NCI-H446 treated with DMSO at 0.1 percent for 48 hours (cell line): ENCODE data around the gene RABGAP1L.

ENCODE experiments used
- DNase-seq: peaks from one replicate; lab custom pipeline; 2025; lab: John Stamatoyannopoulos, UW

RABGAP1L gene

DNA sequence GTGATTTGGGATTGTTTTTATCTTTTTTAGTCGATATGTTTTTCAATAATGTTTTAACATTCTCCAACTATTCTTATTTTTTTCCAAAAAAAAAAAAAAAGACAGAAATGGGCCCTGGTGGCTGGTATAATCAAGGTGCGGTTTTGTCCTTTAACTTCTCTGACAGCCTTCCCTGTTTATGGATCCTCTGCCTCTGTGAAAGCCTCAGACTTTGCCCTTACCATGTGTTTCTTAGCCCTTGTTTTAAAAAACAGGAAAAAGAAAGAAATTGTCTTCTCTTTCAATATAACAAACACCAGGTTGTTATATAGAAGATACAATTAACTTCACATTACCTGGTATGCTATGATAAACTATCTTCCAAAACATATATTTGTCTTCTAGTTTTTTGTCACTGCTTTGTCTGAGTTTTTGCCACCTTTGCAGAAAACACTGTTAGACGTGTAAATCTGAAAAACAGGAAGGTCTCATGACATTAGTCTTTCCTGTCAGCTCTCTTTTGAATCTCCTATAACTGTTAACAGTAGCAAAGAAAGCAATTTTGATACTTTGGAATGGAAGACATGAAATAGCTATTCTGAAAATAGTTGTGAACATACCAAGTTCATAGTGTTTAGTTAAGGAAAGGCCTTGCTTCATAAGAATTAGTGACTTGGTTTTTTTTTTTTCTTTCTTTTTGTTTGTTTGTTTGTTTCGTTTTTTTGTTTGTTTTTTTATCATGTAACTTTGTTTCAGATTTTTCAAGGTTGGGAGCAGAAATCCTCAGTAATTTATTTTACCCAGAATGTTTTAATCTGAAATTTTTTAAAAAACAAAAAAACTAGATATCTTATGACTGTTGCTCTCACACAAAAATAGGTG, 808.8 kb downstream of the RABGAP1L start:
- no peak for DNase-seq

GRCh38 chr1:174968750-174969244, 809.5 kb downstream of the RABGAP1L start:
- DNase-seq = no peak

DNA sequence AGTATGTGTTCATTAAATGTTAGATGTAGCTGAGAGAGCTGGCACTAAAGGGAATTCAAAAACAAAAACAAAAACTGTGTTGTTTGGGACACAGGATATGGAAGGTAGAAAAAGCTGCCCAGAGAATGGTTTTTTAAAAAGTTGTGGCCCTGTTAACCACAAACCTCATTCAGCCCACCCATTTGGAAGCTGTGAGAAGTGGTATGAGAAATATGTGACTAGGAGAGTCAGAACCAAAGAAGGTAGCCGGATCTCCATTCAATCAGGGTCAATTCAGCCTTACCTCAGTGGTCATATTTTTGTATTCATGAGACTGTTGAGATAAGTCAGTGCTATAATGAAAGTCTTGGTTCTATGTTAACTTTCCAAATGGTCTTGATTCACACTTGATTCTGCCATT, 810.7 kb downstream of the RABGAP1L start:
- no peak for DNase-seq

DNA sequence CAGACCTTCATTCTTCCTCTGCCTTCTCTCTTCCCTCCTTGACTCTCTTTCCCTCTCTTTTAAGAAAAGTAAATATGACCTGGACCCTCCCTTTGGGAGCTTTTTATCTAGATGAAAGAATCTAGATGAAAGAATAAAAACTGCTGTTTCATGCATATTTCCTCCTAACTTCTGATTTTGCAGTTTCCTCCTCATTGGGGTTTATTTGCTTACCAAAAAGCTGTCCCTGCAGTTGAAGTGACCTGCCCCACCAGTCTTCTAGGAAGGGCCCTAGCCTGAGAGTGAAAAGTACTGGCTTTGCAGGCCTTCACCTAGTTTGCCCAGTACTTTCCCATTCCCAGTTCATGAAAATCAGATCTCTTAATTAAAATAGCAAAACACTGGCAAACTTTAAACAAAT, 812.1 kb downstream of the RABGAP1L start:
- DNase-seq = no peak

- DNase-seq = no peak
Observed at GRCh38 chr1:174971902-174972301, 812.6 kb downstream of the RABGAP1L start.

- DNase-seq = peak; percentile 89
Observed at GRCh38 chr1:174974711-174975119, 815.4 kb downstream of the RABGAP1L start.

DNA sequence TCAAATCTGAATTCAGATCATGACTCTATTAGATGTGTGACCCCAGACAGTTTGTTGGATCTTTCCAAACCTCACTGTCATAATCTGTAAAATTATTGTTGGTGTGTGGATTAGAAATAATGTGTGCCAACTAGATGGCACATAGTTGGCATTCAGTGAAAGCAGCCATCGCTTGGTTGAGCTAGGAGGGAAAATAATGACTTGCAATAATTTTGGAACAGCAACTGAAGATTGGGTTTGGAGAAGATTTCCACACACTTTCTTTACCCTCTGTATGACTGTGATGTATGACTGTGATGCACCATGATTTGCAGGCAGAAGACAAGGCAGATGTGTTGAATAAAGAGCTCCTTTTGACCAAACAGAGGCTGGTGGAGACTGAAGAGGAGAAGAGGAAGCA, 816.4 kb downstream of the RABGAP1L start:
- no peak for DNase-seq

DNA sequence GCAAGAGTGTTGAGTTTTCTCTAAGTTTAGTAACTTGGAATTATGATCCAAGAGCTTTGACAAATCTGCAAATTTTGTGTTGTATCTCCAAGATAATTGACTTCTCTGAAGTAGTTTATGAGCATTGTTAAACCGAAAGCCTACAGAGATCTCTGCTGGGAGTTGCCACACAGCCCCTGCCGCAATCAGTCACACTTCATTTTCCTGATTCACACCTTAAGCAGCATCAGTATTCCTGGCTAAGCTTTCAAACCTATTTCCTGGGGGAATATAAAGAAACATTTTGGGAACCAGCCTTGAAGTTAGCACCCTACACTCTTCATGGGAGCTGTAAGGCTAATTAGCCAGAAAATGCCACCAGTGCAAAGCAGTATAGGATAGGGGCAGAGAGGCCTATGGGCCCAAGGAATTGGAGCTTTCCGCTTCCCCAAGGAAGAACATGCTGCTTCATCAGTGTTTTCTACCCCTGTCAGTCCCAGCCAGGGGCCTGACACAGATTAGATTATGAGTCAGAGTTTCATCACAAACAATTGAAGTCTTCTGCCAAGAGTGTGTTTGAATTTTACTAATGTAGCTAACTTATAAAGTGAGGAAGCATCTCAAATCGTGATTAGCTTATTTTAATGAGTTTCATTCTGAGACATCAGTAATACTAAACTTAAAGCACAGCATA, 817.3 kb downstream of the RABGAP1L start:
- no peak for DNase-seq

- DNase-seq = no peak
Observed at GRCh38 chr1:174982971-174983689, 823.8 kb downstream of the RABGAP1L start.

DNA sequence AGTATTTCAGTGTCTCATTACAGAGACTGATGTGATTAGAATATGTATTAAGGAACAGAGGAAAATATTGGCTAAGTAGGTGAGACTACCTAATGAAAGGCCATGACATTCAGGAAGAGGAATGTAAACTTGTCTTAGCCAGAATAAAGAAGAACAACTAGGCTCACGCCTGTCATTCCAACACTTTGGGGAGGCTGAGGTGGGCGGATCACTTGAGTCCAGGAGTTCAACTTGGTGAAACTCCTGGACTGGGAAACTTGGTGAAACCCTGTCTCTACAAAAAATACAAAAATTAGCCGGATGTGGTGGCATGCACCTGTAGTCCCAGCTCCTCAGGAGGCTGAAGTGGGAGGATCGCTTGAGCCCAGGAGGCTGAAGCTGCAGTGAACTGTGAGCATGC, 825.6 kb downstream of the RABGAP1L start:
- DNase-seq = no peak

- DNase-seq = no peak
Observed at GRCh38 chr1:174988539-174988938, 829.2 kb downstream of the RABGAP1L start.

DNA sequence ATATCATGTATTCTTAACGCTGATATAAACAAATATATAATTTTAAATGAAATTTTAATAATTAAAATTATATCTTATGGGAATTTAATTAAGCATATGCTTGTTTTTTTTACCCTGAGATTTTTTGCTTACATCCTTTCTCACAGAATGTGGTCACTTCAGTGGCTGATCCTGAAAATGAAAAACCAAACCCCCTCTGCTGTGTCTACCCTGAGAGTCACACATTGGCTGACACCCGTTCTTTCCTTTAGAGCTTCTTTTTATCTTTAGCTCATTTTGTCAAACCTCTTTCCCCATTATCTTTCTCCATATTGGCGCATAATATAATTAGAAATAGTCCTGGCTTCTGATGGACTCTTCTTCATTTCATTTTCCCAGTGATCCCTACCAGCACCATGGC, 829.7 kb downstream of the RABGAP1L start:
- DNase-seq = no peak

GRCh38 chr1:174989536-174990220, 830.4 kb downstream of the RABGAP1L start:
- DNase-seq = no peak

DNA sequence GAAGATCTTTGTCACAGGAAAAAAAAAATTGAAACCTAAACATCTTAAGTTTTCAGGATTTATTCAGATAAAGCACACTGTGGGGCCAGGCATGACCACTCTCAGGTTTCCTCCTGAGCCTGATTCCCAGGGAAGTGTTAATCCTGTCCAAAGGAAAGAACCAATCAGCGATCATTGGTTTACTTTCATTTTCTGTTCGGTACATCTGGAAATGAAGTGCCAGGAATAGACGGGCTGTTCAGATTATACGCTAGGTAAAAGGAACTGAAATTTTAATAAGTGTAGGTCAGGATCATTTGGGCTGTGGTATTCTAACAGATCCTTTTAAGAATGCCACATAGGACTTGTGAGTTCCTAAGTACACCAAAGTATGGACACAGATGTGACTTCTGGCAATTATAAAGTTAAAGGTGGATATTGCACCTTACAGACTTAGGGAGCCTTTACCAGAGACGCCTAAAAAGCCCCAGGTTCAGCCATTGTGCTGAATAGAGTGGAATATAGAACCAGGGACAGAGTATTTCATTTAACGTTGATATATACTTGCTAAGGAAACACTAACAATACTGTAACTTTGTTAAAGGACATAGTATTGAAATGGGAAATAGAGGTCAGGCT, 831.2 kb downstream of the RABGAP1L start:
- DNase-seq = no peak

DNA sequence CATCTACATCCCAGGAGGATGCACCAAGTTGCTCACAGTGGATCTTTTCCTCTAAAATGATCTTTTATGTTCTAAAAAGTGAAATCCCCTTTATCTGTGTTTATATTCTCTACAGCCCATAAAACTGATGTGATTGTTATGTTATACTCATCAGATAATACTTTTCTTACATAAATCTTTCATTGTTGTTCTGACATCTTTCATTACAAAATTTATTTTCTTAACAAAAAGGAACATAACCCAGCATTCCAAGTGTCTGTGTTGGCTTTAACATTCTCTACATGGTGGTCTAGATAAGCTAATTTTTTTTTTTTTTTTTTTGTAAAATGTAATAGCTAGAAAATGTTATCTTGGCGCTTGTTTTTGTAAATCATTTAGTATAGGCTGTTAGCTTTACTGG, 832.2 kb downstream of the RABGAP1L start:
- no peak for DNase-seq

GRCh38 chr1:174995121-174995520, 835.8 kb downstream of the RABGAP1L start:
- no peak for DNase-seq

GRCh38 chr1:174995916-174996315, 836.6 kb downstream of the RABGAP1L start:
- no peak for DNase-seq

DNA sequence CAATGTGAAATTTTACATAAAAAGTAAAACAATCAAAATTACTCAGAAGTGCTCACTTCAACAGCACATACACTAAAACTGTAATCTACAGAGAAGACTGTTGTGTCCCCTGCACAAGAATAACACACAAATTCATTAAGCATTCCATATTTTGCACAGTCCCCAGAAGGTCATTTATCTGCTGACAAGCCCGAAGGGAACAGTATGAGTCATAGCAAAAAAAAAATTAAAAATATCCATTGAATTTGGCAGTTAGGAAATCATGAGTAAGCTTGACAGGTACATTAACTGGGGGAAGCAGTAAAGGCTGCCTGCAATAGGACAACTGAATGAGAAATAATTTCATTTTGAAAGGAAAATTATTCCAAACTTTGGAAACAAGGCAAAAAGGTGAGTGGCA, 837.2 kb downstream of the RABGAP1L start:
- no peak for DNase-seq

- no peak for DNase-seq
Observed at GRCh38 chr1:174997041-174997440, 837.7 kb downstream of the RABGAP1L start.

DNA sequence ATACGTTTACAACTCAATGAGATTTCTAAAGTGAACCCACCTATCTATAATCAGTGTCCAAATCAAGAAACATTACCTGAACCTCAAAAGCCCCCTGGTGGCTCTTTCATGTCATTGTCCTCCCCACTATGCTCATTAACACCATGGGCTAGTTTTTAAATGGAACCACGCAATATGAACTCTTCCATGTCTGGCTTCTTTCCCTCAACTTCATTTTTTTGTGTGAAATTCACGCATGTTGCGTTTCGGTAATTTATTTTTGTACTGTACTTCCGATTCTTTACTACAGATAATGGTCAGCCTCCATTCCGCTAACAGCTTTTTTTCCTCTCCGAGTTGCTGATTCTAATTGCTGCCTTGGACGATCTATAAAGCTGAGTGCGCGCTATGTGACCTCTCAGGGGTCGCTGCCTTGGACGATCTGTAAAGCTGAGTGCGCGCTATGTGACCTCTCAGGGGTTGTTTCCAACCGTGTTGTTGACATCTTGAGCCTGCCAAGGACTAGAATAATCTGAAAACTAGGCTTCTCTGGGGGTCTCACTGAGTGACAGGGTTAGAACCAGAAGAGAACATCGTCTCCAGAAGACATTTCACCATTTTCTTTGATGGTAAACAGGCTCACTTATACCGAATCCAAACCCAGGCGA, 839.4 kb downstream of the RABGAP1L start:
- peak; percentile 65 for DNase-seq
